ENCODE data around the gene YIPF2.

- TF ChIP-seq SMC3 (IDR thresholded peaks at IDR 0.05; ENCODE audit: low read depth, low read length) (no peak), SIN3A (IDR thresholded peaks at IDR 0.05; ENCODE audit: borderline replicate concordance, low read depth, low read length) (no peak)
- TF ChIP-seq, protein P1, sequence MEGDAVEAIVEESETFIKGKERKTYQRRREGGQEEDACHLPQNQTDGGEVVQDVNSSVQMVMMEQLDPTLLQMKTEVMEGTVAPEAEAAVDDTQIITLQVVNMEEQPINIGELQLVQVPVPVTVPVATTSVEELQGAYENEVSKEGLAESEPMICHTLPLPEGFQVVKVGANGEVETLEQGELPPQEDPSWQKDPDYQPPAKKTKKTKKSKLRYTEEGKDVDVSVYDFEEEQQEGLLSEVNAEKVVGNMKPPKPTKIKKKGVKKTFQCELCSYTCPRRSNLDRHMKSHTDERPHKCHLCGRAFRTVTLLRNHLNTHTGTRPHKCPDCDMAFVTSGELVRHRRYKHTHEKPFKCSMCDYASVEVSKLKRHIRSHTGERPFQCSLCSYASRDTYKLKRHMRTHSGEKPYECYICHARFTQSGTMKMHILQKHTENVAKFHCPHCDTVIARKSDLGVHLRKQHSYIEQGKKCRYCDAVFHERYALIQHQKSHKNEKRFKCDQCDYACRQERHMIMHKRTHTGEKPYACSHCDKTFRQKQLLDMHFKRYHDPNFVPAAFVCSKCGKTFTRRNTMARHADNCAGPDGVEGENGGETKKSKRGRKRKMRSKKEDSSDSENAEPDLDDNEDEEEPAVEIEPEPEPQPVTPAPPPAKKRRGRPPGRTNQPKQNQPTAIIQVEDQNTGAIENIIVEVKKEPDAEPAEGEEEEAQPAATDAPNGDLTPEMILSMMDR (IDR thresholded peaks at IDR 0.05) = no peak
Measured at GRCh38 chr19:10916602-10917001, 11.8 kb downstream of the YIPF2 start.
